IPS-15b (cell line): Measurements from ENCODE around the gene HADHA.

Source experiments
- H3K27me3 ChIP-seq: one replicate; pipeline ENCODE4 v1.6.1; 2013; ENCODE audit warnings: low read length; ENCODE audit not compliant: control insufficient read depth, insufficient read depth
- H3K36me3 ChIP-seq: one replicate; pipeline ENCODE4 v1.6.1; 2013; ENCODE audit warnings: low read length; ENCODE audit not compliant: control insufficient read depth, insufficient read depth
- H3K4me1 ChIP-seq: one replicate; pipeline ENCODE4 v1.6.1; 2013; ENCODE audit warnings: mild to moderate bottlenecking, low read length; ENCODE audit not compliant: control insufficient read depth, insufficient read depth
- H3K4me3 ChIP-seq: one replicate; pipeline ENCODE4 v1.5.1; 2013; ENCODE audit warnings: low read depth, low read length
- H3K9ac ChIP-seq: one replicate; pipeline ENCODE4 v1.6.1; 2013; ENCODE audit warnings: low read depth, mild to moderate bottlenecking, low read length
- H3K9me3 ChIP-seq: one replicate; pipeline ENCODE4 v1.6.1; 2013; ENCODE audit warnings: mild to moderate bottlenecking, low read length; ENCODE audit not compliant: control insufficient read depth, insufficient read depth

The HADHA gene

DNA sequence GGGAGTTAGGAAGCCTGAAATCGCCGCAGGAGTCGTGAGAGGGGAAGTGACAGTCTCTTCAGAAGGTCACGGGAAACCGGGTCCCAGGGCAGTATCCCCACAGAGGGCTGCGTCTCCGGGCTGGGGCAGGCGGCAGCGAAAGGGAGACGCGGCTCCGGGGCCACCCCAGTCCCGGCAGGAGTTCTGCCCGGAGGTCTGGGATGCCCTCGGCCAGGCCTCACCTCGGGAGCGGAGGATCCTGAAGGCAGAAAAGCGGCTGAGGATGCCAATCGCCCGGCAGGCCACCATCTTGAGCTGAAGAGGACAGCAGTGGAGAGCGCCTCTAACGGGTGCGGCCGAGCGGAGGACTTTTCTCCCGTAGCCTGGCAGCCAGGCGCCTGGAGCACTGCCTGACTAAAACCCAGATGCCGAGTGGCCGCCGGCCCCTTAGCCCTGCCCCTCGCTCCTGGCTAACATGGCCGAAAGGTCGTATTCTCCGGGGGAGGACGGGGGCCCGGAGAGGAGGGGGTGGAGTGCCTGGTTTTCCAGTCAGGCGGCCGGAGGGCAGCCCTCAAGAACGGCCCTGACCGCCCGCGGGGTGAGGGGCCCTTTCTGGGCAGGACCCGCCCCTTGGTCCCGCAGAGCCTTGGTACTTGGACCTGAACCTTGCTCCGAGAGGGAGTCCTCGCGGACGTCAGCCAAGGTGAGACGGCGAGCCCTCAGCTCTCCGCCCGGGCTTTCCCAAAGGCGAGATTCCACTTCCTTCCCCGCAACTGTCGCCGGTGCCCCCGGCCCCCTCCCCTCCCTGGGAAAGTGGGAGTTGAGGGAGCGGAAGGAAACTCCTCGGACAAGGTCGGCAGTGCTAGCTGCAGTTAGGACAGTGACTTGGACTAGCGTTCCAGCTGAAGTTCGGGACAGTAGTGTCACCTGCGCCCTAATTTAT, at the start of gene HADHA, which contains the start of gene HADHB:
TSS of gene HADHA (minus strand) at position 324 of the 922 bp plus-strand sequence. CDS start at position 288, 36 bp downstream.
TSS of gene HADHB (plus strand) at position 631 of the 922 bp plus-strand sequence. CDS start 9,316 bp downstream, outside the sequence.
- Histone ChIP-seq H3K4me3 (peak within 1 kb of the TSS; percentile 97), H3K36me3 (no peaks in the 10 kb centered on the region), H3K27me3 (no peaks in the 10 kb centered on the region), H3K9ac (peak within 1 kb of the TSS; percentile 80), H3K9me3 (no peaks in the 10 kb centered on the region), H3K4me1 (no peaks in the 10 kb centered on the region)

DNA sequence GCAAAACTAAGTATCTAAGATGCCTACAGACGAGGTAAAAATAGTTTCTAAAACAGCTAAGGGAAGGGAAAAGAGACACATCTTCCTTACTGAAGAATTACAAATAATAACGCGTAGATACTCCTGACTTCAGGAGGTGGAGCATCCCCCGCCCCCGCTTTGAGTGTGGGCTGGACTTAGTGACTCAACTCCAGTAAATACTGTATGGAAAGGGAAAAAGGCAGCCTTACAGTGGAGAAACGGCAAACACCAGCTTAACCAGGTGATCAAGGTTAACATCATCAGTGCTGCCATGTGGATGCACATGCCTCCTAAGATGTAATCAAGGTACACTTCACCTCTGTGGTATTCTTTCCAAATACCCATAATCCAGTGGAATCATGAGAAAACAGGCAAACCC, 48.2 kb upstream of the HADHA start:
- no peak overlapping the region for H3K9ac ChIP-seq
- no peaks in the 10 kb centered on the region for H3K36me3 ChIP-seq
- no peaks in the 10 kb centered on the region for H3K4me1 ChIP-seq
- H3K27me3 ChIP-seq = peaks cover 8% of the 10 kb centered on the region
- H3K4me3 ChIP-seq = no peak overlapping the region
- no peaks in the 10 kb centered on the region for H3K9me3 ChIP-seq

DNA sequence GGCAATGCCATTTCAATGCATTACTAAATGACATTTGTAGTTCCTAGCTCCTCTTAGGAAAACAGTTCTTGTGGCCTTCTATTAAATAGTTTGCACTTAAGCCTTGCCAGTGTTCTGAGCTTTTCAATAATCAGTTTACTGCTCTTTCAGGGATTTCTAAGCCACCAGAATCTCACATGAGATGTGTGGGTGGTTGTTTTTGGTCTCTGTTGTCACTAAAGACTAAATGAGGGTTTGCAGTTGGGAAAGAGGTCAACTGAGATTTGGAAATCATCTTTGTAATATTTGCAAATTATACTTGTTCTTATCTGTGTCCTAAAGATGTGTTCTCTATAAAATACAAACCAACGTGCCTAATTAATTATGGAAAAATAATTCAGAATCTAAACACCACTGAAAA, 45.6 kb upstream of the HADHA start:
- Histone ChIP-seq H3K4me3 (no peak overlapping the region), H3K9me3 (no peaks in the 10 kb centered on the region), H3K9ac (no peak overlapping the region), H3K4me1 (no peaks in the 10 kb centered on the region), H3K36me3 (no peaks in the 10 kb centered on the region), H3K27me3 (no peaks in the 10 kb centered on the region)

DNA sequence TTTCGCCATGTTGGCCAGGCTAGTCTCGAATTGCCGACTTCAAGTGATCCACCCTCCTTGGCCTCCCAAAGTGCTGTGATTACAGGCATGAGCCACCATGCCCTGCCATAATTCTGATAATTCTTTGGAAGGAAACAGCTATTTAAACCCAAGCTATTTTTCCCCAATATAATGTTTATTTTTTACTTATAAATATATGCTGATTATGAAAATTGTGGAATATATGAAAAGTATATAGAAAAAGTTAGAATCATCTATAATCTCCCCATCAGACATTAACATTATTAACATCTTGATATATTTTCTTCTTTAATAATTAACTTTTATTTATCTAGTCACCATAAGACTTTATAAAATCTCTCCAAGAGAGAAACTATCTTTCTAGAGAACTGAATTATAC, 41.5 kb upstream of the HADHA start:
- H3K27me3 ChIP-seq = no peaks in the 10 kb centered on the region
- H3K4me3 ChIP-seq = no peak overlapping the region
- H3K36me3 ChIP-seq = no peaks in the 10 kb centered on the region
- H3K9ac ChIP-seq = no peak overlapping the region
- H3K9me3 ChIP-seq = no peaks in the 10 kb centered on the region
- no peaks in the 10 kb centered on the region for H3K4me1 ChIP-seq

DNA sequence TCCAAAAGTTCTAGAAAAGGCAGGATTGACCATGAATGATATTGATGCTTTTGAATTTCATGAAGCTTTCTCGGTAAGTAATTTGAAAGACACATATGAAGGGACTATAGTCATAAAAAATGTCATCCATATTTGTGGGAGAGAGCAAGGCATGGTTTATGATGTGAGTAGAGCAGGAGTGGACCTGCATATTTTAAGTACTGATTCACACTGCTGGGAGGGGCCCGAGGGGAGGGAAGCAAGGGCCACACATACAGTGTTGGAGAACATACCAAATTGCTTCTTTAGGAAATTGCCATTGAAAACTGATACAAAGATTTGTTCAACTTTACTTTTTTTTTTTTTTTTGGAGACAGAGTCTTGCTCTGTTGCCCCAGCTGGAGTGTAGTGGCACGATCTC, 39.7 kb upstream of the HADHA start:
- no peaks in the 10 kb centered on the region for H3K27me3 ChIP-seq
- no peaks in the 10 kb centered on the region for H3K9me3 ChIP-seq
- H3K4me1 ChIP-seq = no peaks in the 10 kb centered on the region
- no peaks in the 10 kb centered on the region for H3K36me3 ChIP-seq
- H3K4me3 ChIP-seq = no peak overlapping the region
- no peak overlapping the region for H3K9ac ChIP-seq

DNA sequence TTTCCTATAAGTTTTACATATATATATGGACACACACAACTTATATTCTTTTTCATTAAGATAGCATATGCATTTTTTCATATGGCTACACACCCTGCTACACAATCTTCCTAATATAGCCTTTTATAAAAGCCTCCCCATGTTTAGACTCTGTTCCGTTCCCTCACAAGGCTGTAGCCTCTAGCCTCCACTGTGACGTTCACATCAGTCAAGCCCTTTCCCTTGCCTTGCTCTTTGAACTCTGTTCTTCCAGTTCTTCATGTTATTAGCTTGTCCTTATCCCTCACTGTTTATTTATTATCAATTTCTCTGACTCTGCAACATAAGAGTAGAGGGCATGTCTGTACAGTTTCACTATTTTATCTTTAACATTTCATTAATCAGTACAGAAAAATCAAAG, 39.2 kb upstream of the HADHA start:
- Histone ChIP-seq H3K27me3 (no peaks in the 10 kb centered on the region), H3K4me3 (no peak overlapping the region), H3K36me3 (no peaks in the 10 kb centered on the region), H3K4me1 (no peaks in the 10 kb centered on the region), H3K9me3 (no peaks in the 10 kb centered on the region), H3K9ac (no peak overlapping the region)

DNA sequence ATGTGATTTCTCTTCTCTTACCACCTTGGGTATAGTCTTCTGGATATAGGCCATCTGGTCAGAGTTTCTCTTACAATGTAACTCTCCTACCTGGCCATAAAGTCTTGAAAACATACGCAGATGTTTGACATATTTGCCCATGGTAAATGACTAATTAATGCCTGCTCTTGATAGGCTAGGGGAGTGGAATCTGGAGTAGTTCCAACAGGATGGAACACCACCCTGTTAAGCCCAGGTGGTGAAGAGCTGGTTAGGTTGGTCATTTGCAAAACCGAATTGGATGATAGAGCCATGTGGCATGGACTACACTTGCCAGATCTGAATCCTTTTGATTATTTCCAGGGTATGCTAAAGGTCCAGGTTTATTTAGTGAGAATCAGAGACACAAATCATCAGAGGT, 36.8 kb upstream of the HADHA start:
- no peak overlapping the region for H3K9ac ChIP-seq
- H3K4me3 ChIP-seq = no peak overlapping the region
- no peaks in the 10 kb centered on the region for H3K9me3 ChIP-seq
- no peaks in the 10 kb centered on the region for H3K4me1 ChIP-seq
- no peaks in the 10 kb centered on the region for H3K27me3 ChIP-seq
- no peaks in the 10 kb centered on the region for H3K36me3 ChIP-seq

DNA sequence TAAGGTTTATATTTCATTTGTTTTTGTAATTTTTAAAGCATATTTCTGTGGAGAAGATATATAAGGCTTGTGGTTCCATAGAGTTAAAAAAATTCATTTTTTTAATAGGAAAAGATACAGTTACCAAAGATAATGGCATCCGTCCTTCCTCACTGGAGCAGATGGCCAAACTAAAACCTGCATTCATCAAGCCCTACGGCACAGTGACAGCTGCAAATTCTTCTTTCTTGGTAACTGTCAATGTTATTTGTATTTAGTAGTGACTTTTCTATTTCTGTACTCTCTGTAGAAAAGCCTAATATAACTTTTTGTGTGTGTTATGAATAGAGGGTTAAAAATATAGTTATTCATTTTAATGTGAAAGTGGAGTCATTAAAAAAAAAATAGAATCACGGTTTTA, 35.5 kb upstream of the HADHA start:
- H3K4me3 ChIP-seq = no peak overlapping the region
- no peaks in the 10 kb centered on the region for H3K4me1 ChIP-seq
- H3K9ac ChIP-seq = no peak overlapping the region
- H3K36me3 ChIP-seq = no peaks in the 10 kb centered on the region
- H3K9me3 ChIP-seq = no peaks in the 10 kb centered on the region
- H3K27me3 ChIP-seq = no peaks in the 10 kb centered on the region

DNA sequence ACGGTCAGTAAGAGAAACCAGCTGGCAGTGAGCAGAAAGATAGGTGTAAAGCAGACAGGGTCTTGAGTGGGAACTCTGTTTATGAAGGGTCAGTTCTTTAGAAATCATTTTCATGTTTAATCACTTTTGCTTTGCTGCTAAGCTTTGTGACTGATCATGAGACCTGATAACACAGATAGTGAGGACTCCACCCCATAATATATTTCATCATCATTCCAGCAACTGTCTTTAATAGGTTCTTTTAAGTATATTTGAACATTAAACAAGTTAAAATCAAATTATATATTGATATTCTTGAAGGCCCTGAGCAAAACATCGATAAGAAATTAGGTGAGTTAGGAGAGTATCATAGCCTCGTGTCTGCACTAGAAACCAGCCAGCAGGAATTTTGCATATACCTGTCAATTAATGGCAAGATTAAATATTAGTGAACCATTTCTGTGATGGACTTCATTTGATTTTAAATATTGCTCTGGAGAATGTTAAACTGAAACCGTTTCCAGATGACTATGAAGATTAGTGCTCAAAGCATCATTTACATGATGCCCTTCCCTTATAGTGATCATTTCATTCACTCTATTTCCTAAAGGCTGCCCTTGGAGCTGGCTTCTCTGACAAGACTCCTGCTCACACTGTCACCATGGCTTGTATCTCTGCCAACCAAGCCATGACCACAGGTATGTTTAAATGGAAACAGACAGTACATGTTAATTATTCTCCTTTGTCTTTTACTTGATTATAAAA, 32.2 kb upstream of the HADHA start:
- Histone ChIP-seq H3K4me3 (no peak overlapping the region), H3K27me3 (no peaks in the 10 kb centered on the region), H3K9me3 (no peaks in the 10 kb centered on the region), H3K36me3 (no peaks in the 10 kb centered on the region), H3K9ac (no peak overlapping the region), H3K4me1 (no peaks in the 10 kb centered on the region)

DNA sequence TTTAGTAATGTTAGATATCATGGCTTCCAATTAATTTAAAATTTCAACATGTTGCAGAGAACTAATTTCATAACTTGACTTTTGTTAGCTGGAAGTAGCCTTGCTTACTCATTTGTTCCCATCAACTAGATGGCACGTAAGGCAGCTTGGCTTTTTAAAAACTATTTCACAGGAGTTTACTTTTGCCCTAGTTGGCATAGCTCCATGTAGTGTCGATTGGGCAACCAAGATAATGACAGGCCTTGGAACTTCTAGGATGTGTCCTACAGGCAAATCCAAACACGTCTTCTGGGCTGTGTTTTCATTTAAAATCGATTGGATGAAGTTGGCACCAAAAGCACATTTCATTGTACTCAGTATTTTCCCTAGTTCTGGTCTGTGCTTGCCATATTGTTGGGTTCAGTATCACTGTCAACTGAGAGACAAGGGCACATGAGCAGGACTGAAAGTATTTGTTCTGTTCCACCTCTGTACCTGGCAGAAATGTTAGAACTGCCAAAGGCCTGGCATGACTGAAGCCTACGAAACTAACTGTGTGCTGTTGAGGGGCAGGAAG, 29.7 kb upstream of the HADHA start:
- Histone ChIP-seq H3K4me3 (no peak overlapping the region), H3K9ac (no peak overlapping the region), H3K27me3 (no peaks in the 10 kb centered on the region), H3K9me3 (no peaks in the 10 kb centered on the region), H3K36me3 (no peaks in the 10 kb centered on the region), H3K4me1 (no peaks in the 10 kb centered on the region)

DNA sequence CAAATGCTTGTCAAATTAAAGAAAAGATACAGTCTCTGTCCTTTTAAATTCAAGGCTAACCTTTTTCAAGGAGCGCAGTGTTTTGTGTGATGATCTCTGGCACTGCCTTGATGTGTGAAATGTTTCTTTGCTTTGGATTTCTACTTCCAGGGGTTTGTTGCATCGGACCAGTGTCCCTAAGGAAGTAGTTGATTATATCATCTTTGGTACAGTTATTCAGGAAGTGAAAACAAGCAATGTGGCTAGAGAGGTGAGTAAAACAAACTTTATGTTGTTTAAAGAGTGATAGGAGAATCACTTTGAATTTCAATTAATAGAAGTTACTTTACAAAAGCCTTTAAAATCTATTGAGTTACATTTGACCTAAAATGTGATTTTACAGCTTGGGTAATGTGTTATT, 29.1 kb upstream of the HADHA start:
- no peaks in the 10 kb centered on the region for H3K36me3 ChIP-seq

More for the DNA sequence above, 29.1 kb upstream of the HADHA start:
- no peaks in the 10 kb centered on the region for H3K9me3 ChIP-seq
- H3K4me1 ChIP-seq = no peaks in the 10 kb centered on the region
- no peak overlapping the region for H3K9ac ChIP-seq
- H3K27me3 ChIP-seq = no peaks in the 10 kb centered on the region
- H3K4me3 ChIP-seq = no peak overlapping the region
